Retinal pigment epithelial cell (primary cell): ENCODE data around the gene TMEM255A.

ENCODE experiments used
- DNase-seq: peaks from one replicate; pipeline ENCODE4 v3.0.0-alpha.2; 2010; ENCODE audit warnings: low read depth
- H3K4me3 ChIP-seq: 2 replicates; pipeline ENCODE4 v1.5.1; 2011; ENCODE audit warnings: mild to moderate bottlenecking, low read length, control low read depth, moderate library complexity
- CTCF ChIP-seq: conservative IDR thresholded peaks from 2 replicates; pipeline ENCODE4 v1.5.1; 2011; ENCODE audit warnings: low read depth, low read length, control low read depth, inconsistent platforms

TMEM255A gene

GRCh38 chrX:120306630-120307029 is 4.6 kb downstream of the TMEM255A start:
- TF ChIP-seq CTCF, result no peak
- no peak for DNase-seq

GRCh38 chrX:120305531-120306141 is 5.6 kb downstream of the TMEM255A start:
- no peak for TF ChIP-seq CTCF
- H3K4me3 ChIP-seq, result no peak overlapping the region
- no peak for DNase-seq

More at GRCh38 chrX:120306630-120307029, 4.6 kb downstream of the TMEM255A start:
- no peak overlapping the region for H3K4me3 ChIP-seq

DNA sequence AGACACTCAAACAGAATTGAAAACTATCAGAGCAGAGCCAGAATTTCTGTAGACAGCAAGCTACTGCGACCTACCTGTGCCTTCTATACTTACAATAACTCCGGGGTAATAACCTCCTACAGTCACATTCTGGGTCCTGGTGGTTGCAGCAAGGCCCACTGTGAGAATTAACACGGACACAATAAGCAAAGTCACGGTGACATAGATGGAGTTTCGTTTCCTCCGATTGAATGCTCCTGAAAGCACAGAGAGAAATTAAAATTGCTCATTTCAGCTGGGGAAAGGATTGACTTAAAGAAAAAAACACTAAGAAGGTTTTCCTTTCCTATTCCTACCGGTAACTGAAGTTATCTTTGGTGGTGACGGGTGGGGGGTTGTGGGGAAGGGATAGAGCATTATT is 7.0 kb downstream of the TMEM255A start:
- no peak for TF ChIP-seq CTCF
- no peak for DNase-seq
- H3K4me3 ChIP-seq, result no peak overlapping the region

- DNase-seq, result no peak
- no peak for TF ChIP-seq CTCF
- H3K4me3 ChIP-seq, result no peak overlapping the region
Measured at GRCh38 chrX:120302434-120302833, 8.8 kb downstream of the TMEM255A start.

- H3K4me3 ChIP-seq, result no peak overlapping the region
- no peak for DNase-seq
- no peak for TF ChIP-seq CTCF
Measured at GRCh38 chrX:120301960-120302359, 9.3 kb downstream of the TMEM255A start.

- no peak for TF ChIP-seq CTCF
- no peak overlapping the region for H3K4me3 ChIP-seq
- no peak for DNase-seq
Measured at GRCh38 chrX:120301497-120301896, 9.8 kb downstream of the TMEM255A start.

- DNase-seq, result no peak
- no peak for TF ChIP-seq CTCF
- H3K4me3 ChIP-seq, result no peak overlapping the region
Measured at GRCh38 chrX:120299928-120300327, 11.3 kb downstream of the TMEM255A start.
